Upper lobe of left lung (tissue), 6 donors: ENCODE results near the gene TENT5A. TPM values are rescaled to one million over a fixed set of nuclear protein-coding genes. Genes with fewer than 3 reads are reported as not detected.
A peak's percentile ranks its signal among the peaks of the same experiment; 100 is the strongest.

Experiments used
- ATAC-seq, 2 donors: fragments of 200-7000 bp; cut with Tn5 transposase; one replicate each; pipeline ENCODE4 v1.9.1; 2022; ENCODE audit warnings: mild to moderate bottlenecking in 2 of 2, moderate library complexity in 2 of 2; ENCODE audit not compliant: low FRiP score in 2 of 2
- DNase-seq, 2 donors: peaks; one replicate each; pipeline ENCODE4 v3.0.0-alpha.2; 2019 to 2020
- H3K27ac ChIP-seq, 4 donors: fragments of 200-600 bp; sonication (generic); one replicate each; pipeline ENCODE4 v1.5.1; 2016 to 2019
- H3K27me3 ChIP-seq, 4 donors: fragments of 200-600 bp; sonication (generic); one replicate each; pipeline ENCODE4 v1.5.1; 2017 to 2019
- H3K36me3 ChIP-seq, 4 donors: fragments of 200-600 bp; sonication (generic); one replicate each; pipeline ENCODE4 v1.5.1; 2016 to 2019
- H3K4me1 ChIP-seq, 4 donors: fragments of 200-600 bp; sonication (generic); one replicate each; pipeline ENCODE4 v1.5.1; 2018 to 2019
- H3K4me3 ChIP-seq, 4 donors: fragments of 200-600 bp; sonication (generic); one replicate each; pipeline ENCODE4 v1.5.1; 2017 to 2019; ENCODE audit warnings: mild to moderate bottlenecking in 2 of 4, moderate library complexity in 1 of 4
- H3K9me3 ChIP-seq, 4 donors: fragments of 200-600 bp; sonication (generic); one replicate each; pipeline ENCODE4 v1.5.1; 2018 to 2019
- EP300 ChIP-seq, 4 donors: sonication (generic); formaldehyde crosslinking; IDR thresholded peaks; one replicate each; pipeline ENCODE4 v1.5.1; 2017; ENCODE audit warnings: antibody characterized with exemption in 4 of 4, control low read depth in 2 of 4
- POLR2A ChIP-seq, 4 donors: fragments of 450-650 bp; IDR thresholded peaks; one replicate each; pipeline ENCODE4 v1.5.1; 2016 to 2017; ENCODE audit warnings: antibody characterized with exemption in 4 of 4, mild to moderate bottlenecking in 2 of 4
- POLR2AphosphoS5 ChIP-seq, 2 donors: sonication (generic); formaldehyde crosslinking; IDR thresholded peaks; one replicate each; pipeline ENCODE4 v1.5.1; 2017; ENCODE audit warnings: antibody characterized with exemption in 2 of 2
- WGBS, 2 donors: methylation state at CpG; one replicate each; pipeline ENCODE4 v1.1.5; 2017 to 2018; 5-methylcytosine and 5-hydroxymethylcytosine counted together
- total RNA-seq, 6 donors: library from RNA; depleted of rRNA in 4 of 6; stranded (reverse); fragments of >200 nt in 4 of 6; gene quantifications; one replicate each; pipeline versions ENCODE4 v1.1.0 to v1.2.1, GENCODE V29; 2016 to 2021
- TF ChIP-seq, protein P1 (sequence below), 6 experiments: fragments of 450-650 bp in 4 of 6; fragments of 200-600 bp in 2 of 6; sonication (generic) in 2 of 6; IDR thresholded peaks; one replicate each; pipeline ENCODE4 v1.5.1; 2016 to 2019; ENCODE audit warnings: antibody characterized with exemption in 6 of 6
- donor health status: DM: no; HTN: no; CAD: no; lungs with moderate emphysema.
- donor health status: DM: no; HTN: yes; CAD: no; lungs with severe emphysema.

TENT5A gene
- total RNA-seq, 6 donors from 2014 or later = 9.5 to 21.9 (median 18.6) TPM

DNA sequence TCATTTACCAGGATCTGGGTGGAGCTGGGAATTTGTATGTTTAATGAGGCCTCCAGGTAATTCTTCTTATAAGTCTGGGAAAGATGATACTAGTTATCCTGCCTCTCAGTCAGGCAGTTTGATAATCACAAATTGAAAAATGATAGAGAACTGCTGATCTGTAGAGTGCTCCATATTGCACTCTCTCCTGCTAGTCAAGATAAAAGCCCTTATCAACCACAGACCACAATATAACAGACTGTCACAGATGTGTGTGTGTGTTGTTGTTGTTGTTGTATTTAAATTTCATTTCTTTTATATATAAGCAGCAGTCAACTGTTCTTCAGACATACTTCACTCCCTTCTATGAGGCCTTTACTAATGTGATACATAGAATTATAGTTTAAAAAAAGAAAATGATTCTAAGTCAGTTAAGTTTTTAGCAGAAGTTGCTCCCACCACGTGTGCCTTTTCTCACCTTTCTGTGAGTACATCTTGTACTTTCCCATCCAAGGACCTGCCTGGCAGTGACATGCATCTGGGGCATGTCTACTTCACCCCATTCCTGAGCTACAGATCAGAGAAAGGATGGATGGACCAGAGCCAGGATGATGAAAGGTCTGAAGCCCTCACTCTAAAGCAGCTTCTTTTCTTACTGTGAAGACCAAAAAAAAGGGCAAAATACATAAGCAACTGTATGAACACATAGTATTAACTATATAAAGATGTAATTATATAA, 29.8 kb downstream of the TENT5A start:
- DNase-seq = no peak
- ATAC-seq = no peak
- H3K27ac ChIP-seq = no peak overlapping the region
- no peaks in the 10 kb centered on the region for H3K36me3 ChIP-seq
- H3K4me3 ChIP-seq = no peak overlapping the region
- H3K9me3 ChIP-seq = no peaks in the 10 kb centered on the region
- WGBS, 2 donors = 50 to 64% methylated on average over 1 of the region's 1 CpG
- no peak for TF ChIP-seq POLR2AphosphoS5 (IDR thresholded peaks at IDR 0.05)
- TF ChIP-seq POLR2A (IDR thresholded peaks at IDR 0.05) = no peak
- TF ChIP-seq EP300 (IDR thresholded peaks at IDR 0.05) = peak in 2 of 4 donors; percentile 26 to 49
- TF ChIP-seq, protein P1, sequence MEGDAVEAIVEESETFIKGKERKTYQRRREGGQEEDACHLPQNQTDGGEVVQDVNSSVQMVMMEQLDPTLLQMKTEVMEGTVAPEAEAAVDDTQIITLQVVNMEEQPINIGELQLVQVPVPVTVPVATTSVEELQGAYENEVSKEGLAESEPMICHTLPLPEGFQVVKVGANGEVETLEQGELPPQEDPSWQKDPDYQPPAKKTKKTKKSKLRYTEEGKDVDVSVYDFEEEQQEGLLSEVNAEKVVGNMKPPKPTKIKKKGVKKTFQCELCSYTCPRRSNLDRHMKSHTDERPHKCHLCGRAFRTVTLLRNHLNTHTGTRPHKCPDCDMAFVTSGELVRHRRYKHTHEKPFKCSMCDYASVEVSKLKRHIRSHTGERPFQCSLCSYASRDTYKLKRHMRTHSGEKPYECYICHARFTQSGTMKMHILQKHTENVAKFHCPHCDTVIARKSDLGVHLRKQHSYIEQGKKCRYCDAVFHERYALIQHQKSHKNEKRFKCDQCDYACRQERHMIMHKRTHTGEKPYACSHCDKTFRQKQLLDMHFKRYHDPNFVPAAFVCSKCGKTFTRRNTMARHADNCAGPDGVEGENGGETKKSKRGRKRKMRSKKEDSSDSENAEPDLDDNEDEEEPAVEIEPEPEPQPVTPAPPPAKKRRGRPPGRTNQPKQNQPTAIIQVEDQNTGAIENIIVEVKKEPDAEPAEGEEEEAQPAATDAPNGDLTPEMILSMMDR (IDR thresholded peaks at IDR 0.05) = no peak
- H3K4me1 ChIP-seq = no peaks in the 10 kb centered on the region
- no peaks in the 10 kb centered on the region for H3K27me3 ChIP-seq

DNA sequence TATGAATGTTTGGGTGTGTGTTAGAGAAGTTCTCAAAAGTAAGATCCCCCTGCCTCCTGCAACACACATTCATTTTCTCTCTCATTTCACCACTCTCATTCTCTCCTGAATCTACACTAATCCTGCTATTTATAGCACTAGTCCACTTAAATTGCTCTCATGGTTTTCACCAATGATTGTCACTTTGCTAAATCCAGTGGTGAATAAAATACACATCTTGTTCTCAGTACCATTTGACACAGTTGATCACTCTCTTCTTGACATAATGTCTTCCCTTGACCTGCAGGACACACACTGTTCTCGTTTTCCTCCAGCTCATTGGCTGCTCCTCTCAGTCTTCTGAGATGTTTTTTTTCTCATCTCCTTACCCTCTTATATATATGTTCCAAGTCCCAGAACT, 32.1 kb downstream of the TENT5A start:
- DNase-seq (no peak), ATAC-seq (no peak)
- Histone ChIP-seq H3K27ac (no peak overlapping the region), H3K36me3 (no peaks in the 10 kb centered on the region), H3K9me3 (no peaks in the 10 kb centered on the region), H3K4me1 (no peaks in the 10 kb centered on the region), H3K4me3 (no peak overlapping the region), H3K27me3 (no peaks in the 10 kb centered on the region)
- TF ChIP-seq EP300 (IDR thresholded peaks at IDR 0.05) (no peak), POLR2A (IDR thresholded peaks at IDR 0.05) (no peak), POLR2AphosphoS5 (IDR thresholded peaks at IDR 0.05) (no peak)
- TF ChIP-seq, protein P1 (IDR thresholded peaks at IDR 0.05) = no peak
- WGBS, 2 donors = 83 to 100% methylated on average over 1 of the region's 1 CpG

DNA sequence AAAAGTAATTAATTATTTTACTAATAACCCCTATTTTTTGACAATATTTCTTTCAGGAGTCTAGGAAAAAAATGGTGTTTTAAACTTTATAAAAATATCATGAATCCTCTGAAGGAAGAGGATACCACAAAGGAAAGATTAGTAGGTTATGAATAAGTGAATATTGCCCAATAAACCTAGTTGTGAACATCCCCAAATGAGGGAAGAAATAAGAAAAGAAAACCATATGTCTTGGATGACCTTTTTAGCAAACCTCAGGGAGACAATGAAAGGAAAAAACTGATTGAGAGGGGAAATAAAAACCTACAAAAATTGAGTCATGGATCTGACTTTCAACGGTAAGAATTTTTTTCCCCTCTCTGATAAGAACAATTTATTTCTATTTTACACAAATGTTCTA, 34.4 kb downstream of the TENT5A start:
- ATAC-seq = no peak
- H3K36me3 ChIP-seq = no peaks in the 10 kb centered on the region
- TF ChIP-seq, protein P1 (IDR thresholded peaks at IDR 0.05) = no peak
- TF ChIP-seq EP300 (IDR thresholded peaks at IDR 0.05) = no peak
- no peak for TF ChIP-seq POLR2AphosphoS5 (IDR thresholded peaks at IDR 0.05)
- TF ChIP-seq POLR2A (IDR thresholded peaks at IDR 0.05) = no peak
- DNase-seq = no peak
- H3K27ac ChIP-seq = no peak overlapping the region
- no peak overlapping the region for H3K4me3 ChIP-seq
- H3K4me1 ChIP-seq = no peaks in the 10 kb centered on the region
- 61 to 76% methylated on average over 1 of the region's 1 CpG for WGBS, 2 donors
- no peaks in the 10 kb centered on the region for H3K27me3 ChIP-seq
- H3K9me3 ChIP-seq = no peaks in the 10 kb centered on the region

DNA sequence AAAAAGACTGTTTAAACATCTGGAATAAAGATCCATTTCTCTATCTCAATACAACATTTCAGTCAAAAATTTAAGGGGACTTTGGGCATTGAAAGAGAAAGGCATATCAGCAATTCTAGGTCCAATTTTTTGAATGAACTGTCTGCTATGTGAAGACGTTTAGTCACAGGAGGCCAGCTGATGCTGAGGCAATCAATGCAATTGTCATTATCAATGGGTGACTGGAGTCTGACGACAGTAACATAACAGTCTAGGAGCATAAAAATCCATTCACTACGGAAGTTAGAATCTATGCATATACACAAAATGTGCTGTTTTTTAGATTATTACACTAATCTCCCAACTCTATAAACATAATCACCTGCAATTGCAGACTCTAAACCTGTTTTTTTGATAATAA, 37.8 kb downstream of the TENT5A start:
- Histone ChIP-seq H3K4me1 (no peaks in the 10 kb centered on the region), H3K9me3 (no peaks in the 10 kb centered on the region), H3K27ac (no peak overlapping the region), H3K4me3 (no peak overlapping the region), H3K36me3 (no peaks in the 10 kb centered on the region), H3K27me3 (no peaks in the 10 kb centered on the region)
- TF ChIP-seq EP300 (IDR thresholded peaks at IDR 0.05) = no peak
- no peak for TF ChIP-seq POLR2A (IDR thresholded peaks at IDR 0.05)
- TF ChIP-seq, protein P1 (IDR thresholded peaks at IDR 0.05) = no peak
- TF ChIP-seq POLR2AphosphoS5 (IDR thresholded peaks at IDR 0.05) = no peak
- DNase-seq (no peak), ATAC-seq (no peak)
- 84 to 89% methylated on average over 3 of the region's 3 CpGs for WGBS, 2 donors

DNA sequence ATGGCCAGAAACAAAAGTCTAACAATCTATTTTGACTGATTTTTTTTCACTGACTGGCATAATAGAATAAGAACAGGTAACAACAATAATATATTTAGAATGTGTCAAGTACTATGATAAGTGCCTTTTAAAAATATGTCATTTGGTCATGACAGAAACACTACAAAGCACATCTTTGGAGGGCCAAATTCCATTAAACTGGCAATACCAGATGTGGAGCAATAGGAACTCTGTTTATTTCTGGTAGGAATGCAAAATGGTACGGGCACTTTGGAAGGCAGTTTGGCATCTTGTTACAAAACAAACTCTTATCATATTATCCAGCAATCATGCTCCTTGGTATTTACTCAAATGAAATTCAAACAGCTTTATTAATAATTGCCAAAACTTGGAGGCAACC, 39.3 kb downstream of the TENT5A start:
- no peaks in the 10 kb centered on the region for H3K9me3 ChIP-seq
- H3K4me3 ChIP-seq = no peak overlapping the region
- no peaks in the 10 kb centered on the region for H3K36me3 ChIP-seq
- no peak for DNase-seq
- no peak for ATAC-seq
- no peaks in the 10 kb centered on the region for H3K27me3 ChIP-seq
- H3K27ac ChIP-seq = no peak overlapping the region
- 58 to 83% methylated on average over 1 of the region's 1 CpG for WGBS, 2 donors
- no peaks in the 10 kb centered on the region for H3K4me1 ChIP-seq
- TF ChIP-seq POLR2AphosphoS5 (IDR thresholded peaks at IDR 0.05) (no peak), EP300 (IDR thresholded peaks at IDR 0.05) (no peak), POLR2A (IDR thresholded peaks at IDR 0.05) (no peak)
- TF ChIP-seq, protein P1 (IDR thresholded peaks at IDR 0.05) = no peak
